Activated CD4-positive, alpha-beta T cell treated with anti-CD3 and anti-CD28 coated beads, Interleukin-2, amount 50 U/mL, for 1 hour (primary cell): ENCODE measurements around the gene SNX32.
A peak's percentile ranks its signal among the peaks of the same experiment; 100 is the strongest.

ENCODE experiments used
- DNase-seq: peaks from one replicate; pipeline ENCODE4 v3.0.0-alpha.2; 2020

The SNX32 gene

DNA sequence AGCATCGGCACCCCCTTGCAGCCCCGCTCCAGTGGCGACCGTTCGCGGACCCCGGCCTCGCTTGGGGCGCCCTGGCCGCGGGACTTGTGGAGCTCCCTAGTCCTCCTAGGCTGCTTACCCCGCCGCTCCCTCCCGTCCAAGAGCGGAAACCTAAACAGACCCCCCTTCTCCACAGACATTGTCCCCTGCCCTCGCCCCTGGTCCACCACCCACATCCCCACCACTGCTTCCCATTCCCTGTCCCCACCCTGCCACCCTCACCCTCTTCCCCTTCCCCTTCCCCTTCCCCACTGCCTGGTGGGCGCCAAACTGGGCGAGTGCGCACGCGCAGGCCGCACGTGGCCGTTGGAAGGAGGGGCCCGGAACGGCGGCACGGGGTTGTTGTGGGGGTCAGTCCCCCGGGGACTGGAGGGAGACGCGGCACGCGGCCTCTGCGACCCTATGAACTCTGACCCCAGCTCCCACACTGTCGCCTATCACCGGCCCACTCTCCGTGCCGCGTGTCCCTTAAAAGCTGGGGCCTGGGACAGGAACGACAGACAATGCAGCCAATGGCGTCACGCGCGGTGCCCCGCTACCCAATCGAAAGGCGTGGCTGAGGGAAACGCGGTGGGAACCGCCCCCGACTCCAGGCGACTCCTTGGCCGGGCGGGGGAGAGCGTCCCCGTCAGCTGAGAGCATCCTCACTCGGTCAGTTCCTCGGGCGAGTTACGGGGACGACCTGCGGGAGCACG is at the start of gene SNX32:
Gene SNX32 (plus strand): TSS at position 667 of the 734 bp plus-strand sequence. CDS start 103 bp downstream, outside the sequence.
- DNase-seq = peak; percentile 94

DNA sequence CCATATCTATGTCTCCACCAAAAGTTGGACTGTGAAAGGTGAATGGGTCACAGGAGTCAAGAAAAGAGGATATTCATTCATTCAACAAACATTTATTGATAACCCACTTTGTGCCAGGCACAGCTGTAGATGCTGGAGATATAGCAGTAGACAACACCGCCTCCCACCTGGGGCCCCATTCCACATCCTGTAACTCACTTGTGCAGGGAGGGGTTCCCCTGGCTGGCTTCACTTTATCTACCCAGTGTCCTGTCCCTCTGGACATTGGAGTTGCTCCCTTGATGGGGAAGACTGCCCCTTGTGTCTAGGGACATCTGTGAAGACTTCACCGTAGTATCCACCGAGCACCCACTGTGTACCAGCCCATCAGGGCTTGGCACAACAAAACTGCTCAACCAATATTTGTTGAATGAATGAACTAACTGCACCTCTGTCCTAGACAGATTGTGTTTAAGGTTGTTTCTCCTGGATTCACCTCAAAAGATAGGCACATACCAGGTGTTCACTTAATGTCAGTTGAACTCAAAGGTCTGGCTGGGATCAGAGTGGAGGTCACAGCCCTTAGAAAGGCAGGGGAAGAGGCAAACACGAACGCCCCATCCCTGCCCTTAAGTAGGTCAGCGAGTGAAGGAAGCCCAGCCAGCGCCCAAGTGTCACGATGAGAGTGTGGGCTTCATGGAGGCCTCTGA is 48.3 kb upstream of the SNX32 start:
- no peak for DNase-seq

DNA sequence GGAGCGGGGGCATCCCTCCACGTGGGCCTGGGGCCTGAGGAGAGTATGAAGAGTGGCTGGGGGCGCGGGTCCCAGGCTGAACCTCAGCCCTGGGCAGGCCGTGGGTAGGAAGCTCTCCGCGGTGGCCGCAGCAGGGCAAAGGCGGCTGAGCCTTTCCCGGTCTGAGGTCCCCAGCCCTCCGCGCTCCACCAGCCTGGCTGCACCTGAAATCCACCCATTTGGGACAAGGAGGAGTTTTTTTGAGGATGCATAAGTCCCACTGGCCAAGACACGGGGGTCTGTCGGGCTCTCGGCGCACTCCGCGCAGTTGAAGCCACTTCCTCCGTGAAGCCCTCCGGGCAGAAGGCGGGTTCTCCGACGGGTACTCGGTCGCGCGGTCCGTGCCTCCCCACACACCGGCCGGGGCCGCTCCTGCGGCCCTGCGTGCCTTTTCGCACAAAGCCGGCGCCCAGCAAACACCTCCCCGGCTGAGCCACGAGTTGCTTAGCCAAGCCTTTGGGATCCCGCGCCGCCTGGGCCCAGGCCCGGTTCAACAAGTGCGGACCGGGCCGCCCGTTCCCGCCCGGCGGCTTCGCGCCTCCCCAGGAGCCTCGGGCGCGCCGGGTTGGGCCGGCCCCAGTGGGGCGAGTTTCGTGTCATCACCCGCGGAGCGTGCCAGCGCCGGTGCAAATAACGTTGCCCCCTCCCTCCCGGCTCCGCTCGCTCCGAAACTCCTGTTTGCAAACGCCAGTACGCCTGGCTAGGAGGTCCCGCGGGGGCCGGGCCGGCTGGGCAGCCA is 47.6 kb upstream of the SNX32 start:
- peak; percentile 14 for DNase-seq

DNA sequence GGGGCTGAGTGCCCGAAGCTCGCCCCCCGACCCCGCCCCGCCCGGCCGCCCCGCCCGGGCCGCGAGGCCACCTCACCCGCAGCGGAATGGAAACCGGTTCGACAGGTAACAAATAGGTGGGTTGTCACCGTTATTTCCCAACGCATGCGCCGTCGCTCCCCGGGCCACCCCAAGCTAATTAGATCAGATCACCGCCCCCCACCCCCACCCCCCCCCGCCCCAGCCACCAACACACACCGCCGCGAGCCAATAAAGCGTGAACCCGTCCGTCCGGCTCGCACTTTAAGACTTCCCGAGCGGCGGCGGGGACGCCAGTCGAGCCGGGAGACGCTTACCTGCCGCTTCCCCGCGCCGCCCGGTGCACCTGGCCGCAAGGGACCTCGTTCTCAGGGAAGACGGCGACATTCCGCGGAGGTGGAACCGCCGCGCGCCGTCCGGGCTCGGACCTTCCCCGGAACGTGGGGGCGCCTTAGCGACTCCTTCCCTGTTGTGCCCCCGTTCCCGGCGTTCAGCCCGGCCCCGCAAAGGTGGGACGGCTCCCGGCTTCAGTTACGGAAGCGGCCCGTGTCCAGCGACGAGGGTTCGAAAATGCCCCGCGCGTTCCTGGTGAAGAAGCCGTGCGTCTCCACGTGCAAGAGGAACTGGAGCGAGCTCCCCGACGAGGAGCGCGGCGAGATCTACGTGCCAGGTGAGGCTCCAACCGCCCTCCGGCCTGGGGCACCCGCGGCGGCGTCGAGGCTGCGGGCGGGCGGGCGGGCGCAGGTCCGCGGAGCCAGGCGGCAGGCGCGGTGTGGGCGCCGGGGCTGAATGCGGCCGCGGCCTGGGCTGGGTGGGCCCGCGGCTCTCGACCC is 46.8 kb upstream of the SNX32 start, which contains the start of gene OVOL1:
Gene OVOL1 (plus strand): TSS at position 278 of the 851 bp plus-strand sequence. CDS start 311 bp downstream, at position 589.
- peak; percentile 25 for DNase-seq

DNA sequence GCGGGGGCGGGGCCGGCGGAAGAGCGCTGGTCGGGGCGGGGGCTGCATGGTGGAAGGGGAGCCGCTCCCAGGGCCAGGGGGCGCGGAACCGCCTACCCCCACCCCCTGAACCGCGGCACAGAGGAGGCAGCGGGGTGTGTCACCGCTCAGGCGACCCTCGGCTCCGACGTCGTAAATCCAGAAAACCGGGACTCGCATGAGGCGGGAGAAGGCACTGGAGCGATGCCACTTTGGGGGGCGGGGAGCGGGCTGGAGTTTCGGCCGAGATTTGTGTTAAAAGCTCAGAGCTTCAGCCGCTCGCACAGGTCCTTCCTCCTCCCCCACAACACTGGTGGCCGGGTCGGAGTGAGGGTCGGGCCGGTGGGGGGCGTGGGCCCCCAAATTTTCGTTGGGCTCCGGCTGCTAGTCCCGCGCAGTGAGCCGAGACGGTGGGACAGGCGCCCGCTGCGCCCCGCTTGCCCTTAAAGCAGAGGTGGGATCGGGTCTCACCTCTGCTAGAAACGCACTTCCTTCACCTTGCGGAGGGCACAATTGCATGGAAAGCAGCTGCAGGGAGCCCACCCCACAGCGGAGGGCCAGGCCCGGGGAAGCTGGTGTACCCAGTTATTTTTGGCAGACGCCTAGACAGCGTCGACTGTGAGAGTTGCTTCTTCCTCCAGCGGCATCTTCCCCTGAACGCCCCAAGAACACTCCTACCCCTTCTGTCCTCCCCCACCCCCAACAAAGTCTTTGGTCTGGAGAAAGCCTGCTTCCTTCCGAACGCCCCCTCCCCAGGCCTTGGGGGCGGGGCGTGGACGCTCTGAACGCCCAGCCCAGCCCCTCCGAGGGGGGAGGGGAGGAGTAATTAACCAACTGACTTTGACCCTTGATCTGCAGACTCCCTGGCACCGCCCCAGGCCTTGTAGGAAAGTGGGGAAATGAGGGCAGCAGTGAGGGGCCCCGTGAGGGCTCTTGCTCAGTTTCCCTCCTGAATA is 45.8 kb upstream of the SNX32 start:
- no peak for DNase-seq

DNA sequence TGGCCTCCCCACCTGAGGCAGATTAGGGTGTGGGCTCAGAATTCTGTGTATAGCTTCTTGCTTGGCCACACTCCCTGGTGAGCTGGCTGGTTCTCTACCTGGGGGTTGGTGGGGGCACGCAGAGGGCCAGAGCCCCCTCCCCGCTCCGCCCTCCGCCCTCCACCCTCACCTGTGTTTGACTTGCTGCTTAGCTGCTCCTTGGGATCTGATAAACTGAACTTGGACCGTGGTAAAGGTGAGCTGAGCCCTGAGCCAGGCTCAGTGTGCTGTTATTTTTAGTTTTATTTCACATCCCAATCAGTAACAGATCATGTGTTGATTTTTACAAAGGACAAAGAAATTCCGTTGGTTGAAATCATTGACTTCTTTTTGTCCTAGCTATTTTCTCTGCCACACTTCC is 44.9 kb upstream of the SNX32 start:
- DNase-seq = no peak

DNA sequence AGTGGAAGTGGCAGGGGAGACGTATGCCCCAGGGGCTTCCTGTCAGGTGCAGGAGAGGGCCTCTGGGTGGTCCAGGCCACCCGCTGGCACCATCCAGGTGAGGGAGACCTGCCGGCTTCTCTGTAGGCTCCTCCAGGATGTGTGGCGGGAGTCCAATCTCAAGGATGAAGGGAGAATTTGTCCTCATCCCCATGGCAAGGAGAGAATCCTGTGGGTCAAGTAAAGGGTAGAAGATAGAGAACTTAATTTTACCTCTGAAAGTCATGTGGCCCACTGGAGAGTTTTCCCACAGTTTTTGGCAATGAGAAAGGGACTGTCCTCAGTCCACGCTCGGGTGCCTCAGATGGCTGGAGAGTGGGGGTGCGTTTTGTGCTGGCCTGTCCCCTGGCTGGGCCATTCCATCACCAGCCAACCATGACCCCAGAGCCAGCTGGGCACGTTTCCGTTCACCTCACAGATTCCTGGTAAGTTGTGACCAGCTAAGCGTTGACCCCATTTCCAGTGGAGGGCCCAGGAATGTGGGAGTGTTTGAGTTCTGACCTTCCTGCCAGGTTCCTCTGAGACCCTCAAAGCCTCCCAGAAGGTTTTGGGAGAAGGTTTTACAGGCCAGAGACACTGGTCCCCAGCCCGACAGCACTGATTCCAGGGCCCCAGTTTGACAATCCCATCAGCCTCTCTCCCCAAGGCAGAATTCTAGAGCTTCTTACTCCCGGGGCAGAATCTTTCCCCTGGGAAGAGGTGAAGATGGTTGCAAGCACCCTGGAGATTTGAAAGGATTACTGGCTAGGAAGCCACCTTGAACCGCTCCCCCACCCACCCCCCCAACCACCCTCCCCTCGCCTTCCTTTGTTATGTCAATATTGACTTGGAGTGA is 44.3 kb upstream of the SNX32 start:
- no peak for DNase-seq

DNA sequence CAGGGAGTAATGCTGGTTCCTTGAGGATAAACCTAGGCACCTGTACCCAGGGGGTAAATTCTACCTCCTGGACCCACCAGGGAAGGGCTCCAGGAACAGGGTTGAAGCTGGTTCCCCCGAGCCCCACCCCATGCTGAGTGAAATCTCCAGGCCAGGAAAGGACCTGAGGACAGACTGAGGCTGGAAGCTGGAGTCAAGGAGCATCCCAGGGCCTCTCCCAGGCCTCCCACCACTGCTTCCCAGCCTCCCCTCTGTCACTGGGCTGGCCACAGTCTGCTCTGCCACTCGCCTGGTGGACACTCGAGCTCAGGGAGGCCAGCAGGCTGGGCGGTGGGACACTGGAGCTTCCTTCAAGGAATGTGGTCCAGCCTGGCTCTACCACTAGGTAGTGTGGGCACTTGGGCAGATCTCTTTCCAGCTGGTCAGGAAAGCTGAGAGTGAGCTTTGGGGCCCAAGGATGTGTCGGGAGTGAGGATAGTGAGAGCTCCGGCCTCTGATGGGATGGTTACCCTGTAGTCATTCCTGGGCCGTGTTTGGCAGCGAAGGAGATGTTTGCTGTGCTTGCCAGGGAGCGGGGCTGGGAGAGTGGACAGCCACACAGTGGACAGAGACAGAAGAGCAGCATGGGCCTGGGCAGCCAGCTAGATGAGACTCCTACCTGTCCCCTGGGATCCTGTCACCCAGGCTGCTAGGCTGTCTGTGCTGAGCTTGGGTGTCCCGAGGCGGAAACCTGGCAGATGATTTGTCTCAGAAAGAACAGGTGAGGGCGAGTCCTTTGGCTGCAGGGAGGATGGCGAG is 43.5 kb upstream of the SNX32 start:
- no peak for DNase-seq

DNA sequence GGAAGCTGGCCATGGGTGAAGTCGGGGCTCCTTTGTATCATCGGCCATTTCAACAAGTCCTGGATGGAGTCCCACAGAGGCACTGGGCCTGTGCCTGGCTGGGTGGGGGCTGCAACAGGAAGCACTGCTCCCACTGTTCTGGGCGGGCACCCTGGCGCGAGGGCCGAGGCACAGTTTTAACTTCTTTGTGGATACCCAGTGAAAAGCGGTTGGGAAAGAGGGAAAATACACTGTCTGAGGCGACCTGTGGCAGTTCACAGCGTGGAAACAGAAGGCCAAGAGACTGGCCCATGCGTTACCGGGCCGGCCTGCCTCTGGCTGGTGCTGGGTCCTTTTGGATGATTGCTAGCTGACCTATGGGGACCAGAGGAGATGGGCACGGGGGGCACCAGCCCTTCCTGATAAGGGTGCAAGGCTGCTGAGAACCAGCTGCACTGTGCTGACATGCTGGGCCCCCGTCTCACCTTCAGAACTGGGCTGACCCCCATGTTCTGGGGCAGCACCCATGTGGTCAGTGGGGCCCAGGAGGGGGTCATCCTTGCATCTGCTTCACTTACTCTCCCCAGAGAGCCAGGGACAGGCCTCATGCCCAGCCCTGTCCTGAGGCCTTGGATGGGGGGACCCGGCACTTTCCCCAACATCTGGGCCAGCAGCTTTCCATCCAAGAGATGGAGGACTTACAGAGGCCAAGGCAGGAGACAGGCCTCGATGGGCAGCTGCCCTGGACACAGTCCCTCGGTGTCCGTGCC is 42.7 kb upstream of the SNX32 start:
- no peak for DNase-seq

DNA sequence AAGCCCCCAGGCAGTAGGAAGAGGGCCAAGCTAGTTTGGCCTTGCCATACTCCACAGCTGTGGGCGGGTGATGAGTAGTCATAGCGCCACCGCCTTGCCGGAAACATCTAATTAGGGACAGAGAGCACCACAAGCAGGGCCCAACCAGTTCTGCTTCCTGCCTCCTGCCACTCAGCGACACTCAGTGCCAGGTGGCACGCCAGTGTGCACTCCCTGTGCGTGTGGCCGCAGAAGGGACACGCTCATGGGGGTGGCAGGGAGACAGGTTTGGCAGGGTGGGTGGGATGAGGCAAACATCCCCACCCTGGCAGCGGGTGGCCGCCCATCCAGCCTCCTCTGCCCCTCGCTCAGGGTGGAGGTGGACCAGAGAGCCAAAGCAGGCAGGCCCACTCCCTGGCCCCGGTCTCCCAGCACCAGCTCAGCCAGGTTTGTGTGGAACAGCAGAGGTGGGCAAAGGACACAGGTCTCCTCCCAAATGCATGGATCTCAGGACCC is 42.0 kb upstream of the SNX32 start:
- DNase-seq = peak; percentile 29

DNA sequence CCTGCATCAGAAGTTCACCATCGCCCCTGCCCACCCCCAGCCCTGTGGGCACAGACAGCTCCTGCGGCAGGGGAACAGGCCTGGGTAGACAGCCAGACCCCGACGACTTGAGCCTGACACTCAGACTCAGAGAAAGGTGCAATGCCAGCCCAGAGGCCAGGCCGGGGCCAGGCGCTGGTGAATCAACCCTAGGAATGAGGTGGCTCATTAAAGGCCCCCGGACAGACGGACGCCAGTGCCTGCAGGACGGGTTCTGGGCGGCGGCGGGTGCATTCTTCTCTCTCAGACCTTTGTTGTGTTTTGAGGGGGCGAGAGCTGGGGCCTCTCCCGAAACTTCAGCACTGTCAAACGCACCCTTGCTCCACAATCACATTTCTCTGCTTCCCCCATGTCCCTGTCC is 41.3 kb upstream of the SNX32 start:
- DNase-seq = no peak

DNA sequence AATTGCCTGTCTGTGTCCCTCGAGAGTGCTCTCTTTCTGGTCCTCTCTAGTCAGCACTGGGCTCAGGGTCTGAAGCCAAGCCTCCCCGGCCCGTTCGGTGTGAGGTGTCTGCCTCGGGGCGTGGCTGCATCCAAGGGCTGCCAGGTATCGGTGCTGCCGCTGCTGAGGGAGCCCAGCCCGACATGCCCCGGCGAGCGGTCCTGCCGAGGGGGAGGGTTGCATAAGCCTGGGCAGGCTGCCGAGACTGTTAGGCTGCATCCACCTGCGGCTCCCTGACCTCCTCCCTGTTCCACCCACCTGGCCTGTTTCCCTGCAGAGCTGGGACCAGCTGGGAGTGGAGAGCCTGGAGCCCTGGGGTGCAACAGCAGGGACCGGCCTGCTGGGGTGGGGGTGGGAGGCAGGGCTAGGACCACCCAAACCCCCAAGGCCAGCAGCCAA is 40.6 kb upstream of the SNX32 start:
- DNase-seq = no peak

DNA sequence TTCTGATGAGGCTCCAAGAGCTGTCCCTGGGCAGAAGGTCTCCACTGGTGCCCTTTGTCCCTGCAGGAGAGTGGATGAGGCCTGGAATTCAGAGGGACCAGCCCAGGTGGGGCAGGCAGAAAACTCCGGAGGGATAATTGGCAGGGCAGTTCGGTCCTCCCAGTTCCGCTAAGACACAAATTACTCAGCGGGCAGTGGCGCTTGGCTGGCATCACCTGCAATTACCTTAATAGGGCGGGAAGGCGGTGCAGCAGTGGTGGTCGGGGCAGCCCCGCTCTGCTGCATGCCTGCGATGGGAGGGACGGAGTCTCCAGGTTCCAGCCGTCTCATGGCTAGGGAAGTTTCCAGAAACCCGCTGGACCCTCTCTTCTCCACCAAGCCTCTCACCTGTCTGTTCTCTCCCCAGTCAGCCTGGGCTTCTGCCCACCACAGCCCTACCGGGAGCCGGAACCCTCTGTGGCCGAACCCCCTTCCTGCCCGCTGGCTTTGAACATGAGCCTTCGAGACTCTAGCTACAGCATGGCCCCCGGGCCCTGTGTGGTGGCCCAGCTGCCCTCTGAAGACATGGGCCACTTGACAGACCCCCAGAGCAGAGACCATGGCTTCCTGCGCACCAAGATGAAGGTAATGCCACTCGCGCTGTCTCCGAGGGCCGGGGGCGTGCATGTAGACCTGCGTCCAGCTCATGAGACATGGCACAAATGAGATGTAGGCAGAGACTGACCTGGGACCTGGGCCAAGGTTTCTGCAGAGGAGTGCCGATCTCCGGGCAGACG is 40.0 kb upstream of the SNX32 start:
- DNase-seq = no peak

DNA sequence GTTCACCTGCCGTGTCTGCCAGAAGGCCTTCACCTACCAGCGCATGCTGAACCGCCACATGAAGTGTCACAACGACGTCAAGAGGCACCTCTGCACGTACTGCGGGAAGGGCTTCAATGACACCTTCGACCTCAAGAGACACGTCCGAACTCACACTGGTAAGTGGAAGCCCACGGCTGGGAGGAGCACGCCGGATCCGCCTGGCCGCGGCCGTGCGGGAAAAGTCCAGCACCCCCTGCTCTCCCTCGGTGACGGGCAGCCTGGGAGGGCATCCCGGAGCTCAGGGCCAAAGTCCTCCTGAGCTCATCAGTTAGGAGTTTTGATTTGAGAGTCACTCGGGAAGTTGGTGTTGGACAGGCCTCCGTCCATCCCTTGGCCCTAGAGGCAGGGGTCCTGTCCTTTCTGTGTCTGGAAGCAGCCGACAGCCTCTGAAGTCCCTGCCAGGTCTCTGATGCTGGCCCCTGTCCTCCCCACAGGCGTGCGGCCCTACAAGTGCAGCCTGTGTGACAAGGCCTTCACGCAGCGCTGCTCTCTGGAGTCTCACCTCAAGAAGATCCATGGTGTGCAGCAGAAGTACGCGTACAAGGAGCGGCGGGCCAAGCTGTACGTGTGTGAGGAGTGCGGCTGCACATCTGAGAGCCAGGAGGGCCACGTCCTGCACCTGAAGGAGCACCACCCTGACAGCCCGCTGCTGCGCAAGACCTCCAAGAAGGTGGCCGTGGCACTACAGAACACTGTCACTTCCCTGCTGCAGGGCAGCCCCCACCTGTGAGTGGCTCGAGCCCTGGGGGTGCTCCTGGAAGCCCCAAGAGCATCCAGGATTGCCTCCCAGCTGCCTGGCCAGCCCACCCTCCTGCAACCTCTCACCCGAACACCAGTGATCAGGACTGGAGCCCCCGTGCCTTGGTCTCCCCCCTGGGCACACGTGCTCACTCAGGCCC is 38.9 kb upstream of the SNX32 start:
- DNase-seq = no peak

DNA sequence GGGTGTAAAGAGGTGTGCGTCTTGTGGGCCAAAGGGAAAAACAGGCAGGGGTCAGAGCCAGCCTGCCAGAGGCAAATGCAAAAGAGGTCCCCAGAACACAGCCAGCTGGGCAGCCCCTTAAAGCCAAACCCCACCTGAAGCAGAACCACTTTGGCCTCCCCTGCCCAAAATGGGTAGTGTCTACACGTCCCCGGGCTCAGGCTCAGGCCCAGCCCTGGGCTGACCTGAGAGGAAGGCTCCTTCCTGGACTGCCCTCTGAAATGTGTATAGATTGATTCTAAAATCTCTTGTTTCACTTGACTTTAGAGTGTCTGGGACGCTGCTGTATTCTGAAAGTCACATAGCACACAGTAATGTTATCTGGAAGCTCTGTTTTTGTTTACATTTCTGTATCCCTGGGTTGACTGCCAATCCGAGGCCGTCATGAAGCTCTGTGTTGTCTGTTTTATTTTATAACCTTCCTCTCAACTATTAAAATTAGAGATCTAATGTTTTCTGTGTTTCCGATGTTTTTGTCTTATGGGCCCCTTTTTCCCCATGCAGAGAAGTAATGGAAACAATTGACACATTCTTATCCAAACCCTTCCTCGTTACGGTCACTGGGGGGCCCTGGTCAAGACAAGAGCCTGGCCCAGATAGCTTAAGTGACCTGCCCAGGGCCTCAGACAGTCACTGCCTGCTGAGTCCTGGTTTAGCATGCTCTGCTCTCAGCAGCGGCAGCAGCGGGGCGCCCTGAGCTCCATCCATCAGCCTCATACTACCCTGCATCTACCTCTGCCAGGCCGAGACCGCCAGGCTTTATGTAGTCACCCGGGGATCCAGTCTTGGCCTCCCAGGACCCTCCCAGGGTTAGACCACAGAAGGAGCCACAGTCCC is 36.8 kb upstream of the SNX32 start:
- no peak for DNase-seq
